Measurements from ENCODE around the gene KRTAP5-8.
"Not testable (repeated sequence)": the region's sequence is repeated elsewhere in the genome, so short reads cannot be mapped to it uniquely, and the experiment has no call there.

The KRTAP5-8 gene

GRCh38 chr11:71575723-71576424 lies 38.0 kb downstream of the KRTAP5-8 start:
- no peak for DNase-seq

DNA sequence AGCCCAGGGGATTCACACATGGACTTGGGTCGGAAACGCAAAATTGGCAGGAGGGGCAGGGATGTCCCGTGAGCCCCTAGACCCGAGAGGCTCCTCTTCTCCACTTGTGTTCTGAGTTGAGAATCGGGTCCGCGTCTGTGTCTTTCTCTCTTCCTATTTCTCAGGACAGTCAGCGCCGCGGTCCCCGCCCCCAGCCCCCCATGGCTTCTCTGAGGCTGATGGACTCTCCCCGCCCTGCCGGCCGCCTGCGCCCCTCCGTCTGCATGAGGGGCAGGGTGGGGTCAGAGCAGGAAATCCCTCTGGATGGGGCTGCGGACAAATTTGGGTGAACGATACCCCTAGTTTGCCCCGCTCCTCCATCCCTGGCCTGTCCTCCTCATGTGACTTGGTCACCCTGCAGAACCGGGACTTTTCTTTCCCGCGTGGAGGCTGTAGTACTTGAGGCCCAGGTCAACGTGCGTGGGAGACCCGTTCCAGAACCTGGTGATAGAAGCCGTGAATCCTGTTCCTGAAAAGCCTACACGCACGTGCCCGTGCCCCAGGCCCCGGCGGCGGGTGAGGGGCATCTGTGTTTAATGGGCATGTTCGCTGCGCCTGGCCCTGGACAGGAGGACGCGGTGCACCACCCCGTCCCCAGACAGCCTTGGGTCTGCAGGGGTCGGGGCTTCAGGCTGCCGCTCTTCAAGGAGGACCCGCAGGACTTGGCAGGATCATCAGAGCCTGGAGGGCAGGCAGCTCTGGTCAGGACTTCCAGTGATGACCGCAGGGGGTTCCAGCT lies 39.1 kb downstream of the KRTAP5-8 start:
- DNase-seq, result not testable (repeated sequence)

GRCh38 chr11:71577469-71578004 lies 39.7 kb downstream of the KRTAP5-8 start:
- DNase-seq, result no peak

DNA sequence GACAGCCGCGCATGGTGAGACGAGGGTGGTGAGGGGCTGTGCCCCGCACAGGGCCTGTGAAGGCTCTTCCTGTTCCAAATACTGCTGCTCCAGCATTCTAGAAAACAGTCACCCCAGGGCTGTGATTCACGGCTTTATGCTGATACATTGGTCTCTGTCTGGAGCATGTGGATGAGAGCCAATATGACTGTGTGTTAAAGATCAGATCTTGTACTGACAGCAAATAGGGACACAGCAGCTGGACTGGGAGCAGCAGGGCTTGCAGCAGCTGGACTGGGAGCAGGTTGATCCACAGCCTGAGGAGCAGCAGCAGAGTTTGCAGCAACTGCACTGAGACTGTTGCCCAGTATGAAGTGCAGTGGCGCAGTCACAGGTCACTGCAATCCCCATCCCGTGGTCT lies 41.7 kb downstream of the KRTAP5-8 start:
- DNase-seq, result not testable (repeated sequence)

DNA sequence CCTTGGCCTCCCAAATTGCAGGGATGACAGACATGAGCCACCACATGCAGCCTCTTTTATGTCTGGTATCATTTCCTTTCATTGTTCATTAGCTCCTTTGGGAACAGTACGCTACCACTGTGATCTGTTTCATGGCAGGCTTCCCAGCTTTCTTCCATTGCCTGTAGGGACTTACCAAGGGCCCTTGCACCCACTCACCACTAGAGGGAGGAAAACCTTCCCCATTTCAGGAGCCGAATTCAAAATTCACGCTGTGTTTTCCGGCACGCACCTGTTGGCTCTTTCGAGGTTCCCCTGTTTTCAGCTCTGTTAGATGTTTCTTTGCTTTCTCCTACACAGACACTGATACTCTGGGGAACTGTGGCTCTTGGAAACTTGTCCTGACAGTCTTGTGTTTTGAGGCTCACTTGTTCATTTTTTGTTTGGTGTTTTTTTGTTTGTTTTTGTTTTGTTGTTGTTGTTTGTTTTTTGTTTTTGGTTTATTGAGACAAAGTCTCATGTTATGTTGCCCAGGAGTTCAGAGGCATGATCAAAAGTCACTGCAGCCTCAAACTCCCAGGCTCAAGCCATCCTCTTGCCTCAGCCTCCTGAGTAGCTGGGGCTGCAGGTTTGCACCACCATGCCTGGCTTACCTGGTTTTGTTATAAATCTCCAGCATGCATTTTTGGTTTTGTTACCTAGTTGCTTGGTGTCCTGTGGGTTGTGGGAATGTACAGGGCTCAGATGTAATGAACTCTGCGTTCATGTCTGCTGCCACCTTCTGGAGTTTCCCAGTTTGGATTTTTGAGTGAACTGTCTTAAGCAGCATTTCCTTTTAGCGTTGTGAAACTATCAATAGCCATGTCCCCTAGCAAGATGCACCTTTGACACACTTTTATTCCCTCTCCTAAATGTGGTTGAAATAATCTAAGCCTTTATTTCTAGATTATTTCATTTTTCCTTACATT lies 42.5 kb downstream of the KRTAP5-8 start:
- peak in 1 of 2 experiments; percentile 69 for DNase-seq

DNA sequence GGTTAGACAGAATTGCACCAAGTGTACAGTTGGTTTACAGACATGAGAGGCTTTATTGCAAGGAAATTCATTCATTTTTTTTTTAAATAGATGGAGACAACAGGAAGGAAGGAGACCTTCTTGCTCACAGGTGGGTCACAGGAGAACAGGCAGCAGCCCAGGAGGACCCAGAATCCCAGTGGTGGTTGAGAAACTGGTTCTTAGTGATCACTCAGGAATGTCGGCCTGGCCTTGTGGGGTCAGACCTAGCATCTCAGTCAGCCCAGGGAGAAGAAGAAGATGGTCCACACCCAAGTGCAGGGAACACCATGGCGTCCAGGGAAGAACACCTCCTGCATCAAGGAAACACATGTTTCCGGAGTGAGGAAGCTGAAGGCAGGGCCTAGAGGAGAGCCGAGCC lies 44.0 kb downstream of the KRTAP5-8 start:
- no peak for DNase-seq

GRCh38 chr11:71582309-71582895 lies 44.6 kb downstream of the KRTAP5-8 start, which contains the start of gene KRTAP5-11:
TSS of gene KRTAP5-11 (minus strand) at chr11:71582875. CDS start at chr11:71582837, 38 bp downstream.
- no peak for DNase-seq

DNA sequence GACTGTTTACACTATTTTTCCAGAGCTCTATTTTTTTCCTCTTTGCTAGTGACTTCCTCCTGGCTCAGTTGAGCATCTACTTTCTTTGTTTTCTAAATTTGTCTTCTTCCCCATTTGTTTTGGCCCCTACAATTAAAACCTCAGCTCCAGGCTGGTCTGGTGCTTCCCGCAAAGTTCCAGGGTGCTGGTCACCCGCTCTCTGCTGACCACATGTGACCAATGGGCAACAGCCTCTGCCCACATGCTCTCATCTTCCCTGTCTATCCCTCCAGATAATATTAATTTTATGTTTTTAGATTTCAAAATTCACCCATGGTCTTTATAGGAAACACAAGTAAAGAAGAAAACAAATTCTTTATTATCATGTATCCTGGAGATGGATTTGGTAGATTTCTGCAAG lies 45.1 kb downstream of the KRTAP5-8 start:
- not testable (repeated sequence) for DNase-seq

GRCh38 chr11:71585673-71586072 lies 47.8 kb downstream of the KRTAP5-8 start:
- not testable (repeated sequence) for DNase-seq

- DNase-seq, result not testable (repeated sequence)
Measured at GRCh38 chr11:71588314-71588713, 50.5 kb downstream of the KRTAP5-8 start.
